HG03342 (cell line): ENCODE results near the gene STUM.
"Not testable (repeated sequence)": the region's sequence is repeated elsewhere in the genome, so short reads cannot be mapped to it uniquely, and the experiment has no call there.

Experiments
- ATAC-seq: cut with Tn5 transposase; IDR thresholded peaks from one replicate; pipeline ENCODE4 v1.9.1; 2021; ENCODE audit warnings: mild to moderate bottlenecking, moderate library complexity; ENCODE audit not compliant: unreplicated experiment

STUM gene

GRCh38 chr1:226579781-226580323 is 31.3 kb downstream of the STUM start:
- ATAC-seq: no peak

- no peak for ATAC-seq
Observed at GRCh38 chr1:226580625-226581270, 32.2 kb downstream of the STUM start.

DNA sequence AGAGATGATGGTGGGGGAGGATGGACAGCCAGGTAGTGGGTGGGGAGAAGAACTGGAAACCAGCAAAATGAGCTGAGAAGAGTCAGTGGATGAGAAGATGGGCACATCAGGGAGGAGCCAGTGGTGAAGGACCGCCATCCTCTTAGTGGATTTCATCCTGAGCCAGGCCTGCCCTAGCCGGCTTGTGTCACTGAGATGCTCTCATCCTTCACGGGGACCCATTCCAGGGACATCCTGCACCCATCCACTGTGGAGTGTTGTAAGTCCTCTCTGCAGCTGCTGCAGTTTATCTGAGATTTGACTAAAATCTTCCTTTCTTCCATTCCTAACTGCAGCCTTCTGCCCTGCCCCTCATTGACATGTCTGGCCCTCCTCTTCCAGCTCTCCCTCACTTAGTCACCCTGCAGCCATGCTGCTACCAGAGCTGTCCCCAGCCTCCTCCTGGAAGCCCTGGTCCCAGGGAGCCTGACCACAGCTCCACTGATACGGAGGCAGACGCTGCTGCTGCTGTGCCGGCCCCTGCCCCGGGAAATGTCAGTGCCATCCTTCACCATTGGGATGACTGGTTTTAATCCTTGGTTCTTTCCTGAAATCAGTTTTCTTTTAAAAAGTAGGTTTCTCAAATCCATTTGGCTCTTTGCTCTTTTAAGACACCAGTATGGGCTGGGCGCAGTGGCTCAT is 33.2 kb downstream of the STUM start:
- no peak for ATAC-seq

DNA sequence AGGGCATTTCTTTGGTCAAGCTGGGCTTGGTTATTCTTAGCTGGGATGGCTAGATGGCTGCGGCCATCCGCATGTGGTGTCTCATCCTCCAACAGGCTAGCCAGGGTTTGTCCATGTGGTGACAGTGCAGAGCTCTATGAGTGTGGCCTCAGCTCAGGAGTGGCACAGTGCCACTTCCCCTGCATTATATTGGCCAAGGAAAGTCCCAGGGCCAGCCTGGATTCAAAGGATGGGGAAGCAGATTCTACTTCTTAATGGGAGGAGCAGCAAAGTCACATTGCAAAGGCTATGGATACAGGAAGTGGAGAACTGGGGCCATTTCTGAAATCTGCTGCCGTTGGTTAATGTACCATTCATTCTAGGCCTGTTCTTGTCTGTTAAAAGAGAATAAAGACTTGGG is 34.4 kb downstream of the STUM start:
- no peak for ATAC-seq

DNA sequence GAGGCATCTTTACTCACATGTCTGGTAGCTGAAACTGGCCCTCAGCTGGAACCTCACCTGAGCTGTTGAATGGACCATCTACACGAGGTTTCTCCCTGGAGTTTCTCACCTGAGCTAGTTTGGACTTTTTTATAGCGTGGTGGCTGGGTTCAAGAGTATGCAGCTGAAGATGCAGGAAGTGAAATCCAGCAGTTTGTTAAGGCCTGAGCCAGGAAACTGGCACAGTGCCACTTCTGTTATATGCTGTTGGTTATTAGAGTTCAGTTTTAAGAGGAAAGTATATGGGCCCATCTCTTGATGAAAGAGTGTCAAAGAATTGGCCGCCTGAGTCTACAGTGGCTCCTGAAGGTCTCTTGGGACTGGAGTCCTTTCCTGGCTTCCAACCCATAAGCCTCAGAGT is 35.6 kb downstream of the STUM start:
- ATAC-seq: no peak

DNA sequence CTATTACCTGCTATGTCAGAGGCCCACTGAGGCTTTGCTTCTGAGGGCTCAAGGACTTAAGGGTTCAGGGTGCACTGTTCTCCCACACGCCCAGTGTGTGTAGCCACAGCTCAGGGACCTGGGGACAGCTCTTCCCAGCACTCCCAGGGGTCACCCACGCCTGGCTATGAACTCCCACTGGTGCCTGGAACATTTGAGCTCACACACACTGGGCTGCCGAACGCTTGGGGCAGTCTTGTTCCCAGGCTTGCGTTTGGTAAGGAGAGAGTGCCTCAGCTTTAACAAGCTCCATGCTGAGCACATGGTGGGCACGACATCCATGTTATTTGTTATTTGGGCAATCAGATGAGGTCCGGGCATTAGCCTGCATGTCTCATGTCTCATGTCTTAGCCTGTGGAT is 37.6 kb downstream of the STUM start:
- ATAC-seq: no peak

DNA sequence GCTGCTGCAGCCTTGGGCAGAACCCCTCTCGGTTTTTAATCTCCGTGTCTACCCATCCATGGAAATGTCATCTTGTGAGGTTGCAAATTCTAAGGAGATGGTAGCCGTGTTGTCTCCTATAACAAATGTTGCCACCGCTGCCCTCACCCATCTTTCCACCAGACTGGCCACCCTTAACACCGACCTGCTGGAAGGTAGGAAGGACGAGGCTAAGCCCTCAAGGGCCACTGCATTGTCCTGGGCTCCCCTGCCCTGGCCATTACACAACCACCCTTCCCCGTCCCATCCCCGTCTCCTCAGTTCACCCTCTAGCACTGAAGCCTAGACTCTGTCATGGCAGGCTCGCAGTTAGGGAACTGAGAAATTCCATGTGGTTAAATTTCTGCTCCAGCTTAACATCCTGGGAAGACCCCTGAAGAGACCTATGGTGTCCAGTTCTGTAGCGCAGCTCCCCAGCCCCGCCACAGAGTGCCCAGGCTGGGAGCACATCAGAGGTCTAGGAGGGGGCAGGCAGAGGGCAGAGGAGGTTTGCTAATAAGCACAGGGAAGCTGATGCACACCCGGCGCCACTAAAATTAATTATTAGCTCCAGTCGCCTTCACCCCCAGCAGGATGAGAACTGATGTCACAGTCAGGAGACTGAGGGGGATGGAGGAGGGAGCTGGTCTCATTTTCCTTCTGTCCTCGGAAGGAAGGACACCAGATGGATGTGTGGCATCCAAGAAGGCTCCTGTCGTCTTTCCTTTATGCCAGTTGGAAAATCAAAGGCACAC is 38.3 kb downstream of the STUM start:
- no peak for ATAC-seq

DNA sequence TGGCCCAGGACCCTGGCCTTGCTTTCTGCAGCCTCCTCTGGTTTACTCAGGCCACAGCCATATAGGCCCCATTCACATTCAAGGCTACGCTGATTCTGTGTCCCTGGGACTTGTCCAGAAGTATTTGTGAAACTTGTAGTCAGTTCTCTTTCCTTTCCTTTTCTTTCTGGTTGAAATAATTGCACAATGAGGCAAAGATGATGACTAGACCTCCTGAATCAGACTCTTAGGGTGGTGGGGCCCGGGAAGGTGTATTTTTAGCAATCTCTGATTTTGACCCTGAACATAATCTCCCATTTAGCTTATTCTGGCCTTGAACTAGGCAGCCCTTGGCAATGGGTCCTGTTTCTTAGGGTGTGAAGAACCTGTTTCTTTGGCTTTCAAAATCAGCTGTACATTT is 39.9 kb downstream of the STUM start:
- ATAC-seq: no peak

DNA sequence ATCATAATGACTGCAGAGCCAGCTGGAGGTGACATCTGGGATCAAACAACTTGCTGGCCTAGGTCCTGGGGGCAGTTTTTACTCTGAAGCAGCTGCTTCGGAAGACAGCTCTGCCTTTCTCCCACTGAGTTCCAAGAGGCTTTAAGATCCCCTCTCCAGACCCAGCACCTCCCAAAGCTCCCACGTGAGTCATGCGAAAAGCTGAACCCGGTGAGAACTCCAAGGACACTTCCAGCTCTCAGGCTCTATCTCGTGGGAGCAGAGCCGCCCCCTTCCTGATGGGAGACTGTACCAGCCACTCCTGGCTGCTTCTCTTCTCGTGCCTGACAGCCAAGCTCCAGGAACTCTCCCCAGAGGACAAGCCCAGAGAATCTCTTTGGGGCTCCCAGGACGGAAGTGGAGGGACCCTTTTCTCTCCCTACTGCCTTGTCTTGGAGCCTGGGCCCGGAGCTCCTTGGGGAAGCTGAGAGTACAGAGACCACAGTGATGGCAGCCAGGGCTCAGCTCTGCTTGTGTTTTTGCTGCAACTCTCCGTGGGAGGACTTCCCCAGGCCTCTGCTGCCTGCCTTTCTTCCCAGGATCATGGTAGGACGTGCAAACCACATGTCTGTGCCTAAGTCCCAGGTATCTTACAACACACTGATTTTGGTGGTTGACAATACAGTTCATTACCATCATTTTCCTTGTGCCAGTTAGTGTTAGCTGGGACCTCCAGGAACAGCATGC is 40.6 kb downstream of the STUM start:
- ATAC-seq: no peak

DNA sequence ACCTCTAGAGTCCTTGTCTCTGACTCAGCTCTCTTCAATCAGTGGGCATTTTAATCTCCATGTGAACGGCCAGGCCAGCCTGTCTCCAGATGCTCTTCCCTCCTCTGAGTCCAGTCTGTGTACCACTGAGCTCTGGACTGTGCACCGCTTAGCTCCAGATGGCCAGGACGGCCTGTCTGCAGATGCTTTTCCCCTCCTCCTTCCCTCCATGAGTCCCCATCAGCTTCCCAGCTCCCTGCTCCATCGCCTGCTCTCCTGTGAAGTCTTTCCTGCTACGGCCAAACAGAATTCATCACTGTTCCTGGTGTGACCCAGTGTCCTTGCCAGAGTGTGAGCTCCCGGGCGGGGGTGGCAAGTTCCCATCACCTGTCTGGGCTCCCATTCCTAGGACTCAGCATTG is 42.0 kb downstream of the STUM start:
- ATAC-seq: no peak

DNA sequence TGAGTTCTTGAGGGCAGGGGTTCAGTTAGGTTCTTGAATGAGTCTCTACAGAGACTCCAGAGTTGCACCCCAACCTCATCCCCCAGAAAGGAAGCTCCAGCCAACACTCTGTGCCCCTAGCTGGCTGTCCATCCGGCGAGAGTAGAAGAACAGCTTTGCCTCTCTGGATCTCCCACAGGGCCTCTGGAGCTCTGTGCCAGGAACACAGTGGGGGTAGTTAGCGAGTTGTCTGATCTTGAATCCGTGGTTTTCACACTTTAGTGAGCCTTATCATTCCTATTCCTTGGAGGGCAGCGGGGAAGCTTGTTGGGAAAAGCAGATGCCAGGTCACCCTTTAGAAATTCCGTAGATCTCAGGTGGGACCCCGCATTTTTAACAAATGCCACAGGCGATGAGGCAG is 45.0 kb downstream of the STUM start:
- ATAC-seq: no peak

DNA sequence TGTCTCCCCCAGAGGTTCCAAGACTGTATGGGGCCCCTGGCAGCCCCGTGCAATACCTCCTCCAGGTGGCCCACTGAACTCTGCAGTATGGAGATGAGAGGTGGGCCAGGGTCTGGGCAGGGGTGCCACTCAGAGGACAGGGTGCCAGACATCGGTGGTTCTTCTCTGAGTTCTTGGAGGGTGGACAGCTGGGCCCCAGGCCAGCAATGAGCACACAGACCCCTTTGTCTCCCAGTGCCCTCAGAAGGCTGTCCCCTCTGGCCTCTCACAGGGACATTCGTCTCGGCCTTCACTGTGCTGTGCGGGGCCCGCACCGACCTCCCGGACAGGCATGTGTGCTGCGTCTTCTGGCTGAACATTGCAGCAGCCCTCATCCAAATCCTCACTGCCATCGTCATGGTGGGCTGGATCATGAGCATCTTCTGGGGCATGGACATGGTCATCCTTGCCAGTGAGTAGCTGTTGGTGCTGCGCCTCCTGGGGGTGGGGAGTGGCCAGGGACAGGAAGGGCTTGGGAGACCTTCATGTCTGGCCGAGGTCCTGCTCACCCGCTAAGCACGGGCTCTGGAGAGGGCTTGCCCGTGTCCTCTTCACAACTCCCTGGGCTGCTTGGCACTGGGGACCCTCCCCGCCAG is 48.1 kb downstream of the STUM start:
- no peak for ATAC-seq

- ATAC-seq: no peak
Observed at GRCh38 chr1:226597616-226598454, 49.3 kb downstream of the STUM start.

- ATAC-seq: no peak
Observed at GRCh38 chr1:226598455-226598849, 49.9 kb downstream of the STUM start.

- ATAC-seq: not testable (repeated sequence)
Observed at GRCh38 chr1:226598955-226599354, 50.4 kb downstream of the STUM start.

DNA sequence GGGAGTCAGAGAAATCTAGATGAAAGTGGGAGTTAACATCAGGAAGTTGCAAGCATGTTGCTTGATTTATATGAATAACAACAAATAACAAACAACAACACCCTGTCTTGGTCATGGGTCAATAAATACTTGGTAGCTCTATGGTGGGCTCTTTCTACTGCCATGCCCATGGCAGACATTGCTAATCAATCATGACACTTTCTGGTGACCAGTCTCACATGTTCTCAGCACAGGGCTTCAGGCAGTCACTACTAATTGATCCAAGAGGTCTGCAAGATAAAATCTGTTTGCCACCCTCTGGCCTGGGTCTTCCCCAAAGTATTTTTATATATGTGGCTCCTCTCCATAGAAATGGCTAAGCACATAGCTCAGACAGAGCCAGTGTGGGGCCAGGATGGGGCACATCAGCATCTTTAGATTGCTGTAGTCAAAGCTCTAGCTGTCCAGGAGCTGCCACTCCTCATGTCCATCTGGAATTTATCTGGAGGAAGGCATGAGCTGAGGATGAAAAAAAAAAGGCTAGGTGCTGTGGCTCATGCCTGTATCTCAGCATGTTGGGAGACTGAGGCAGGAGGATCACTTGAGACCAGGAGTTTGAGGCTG is 51.2 kb downstream of the STUM start:
- ATAC-seq: no peak

DNA sequence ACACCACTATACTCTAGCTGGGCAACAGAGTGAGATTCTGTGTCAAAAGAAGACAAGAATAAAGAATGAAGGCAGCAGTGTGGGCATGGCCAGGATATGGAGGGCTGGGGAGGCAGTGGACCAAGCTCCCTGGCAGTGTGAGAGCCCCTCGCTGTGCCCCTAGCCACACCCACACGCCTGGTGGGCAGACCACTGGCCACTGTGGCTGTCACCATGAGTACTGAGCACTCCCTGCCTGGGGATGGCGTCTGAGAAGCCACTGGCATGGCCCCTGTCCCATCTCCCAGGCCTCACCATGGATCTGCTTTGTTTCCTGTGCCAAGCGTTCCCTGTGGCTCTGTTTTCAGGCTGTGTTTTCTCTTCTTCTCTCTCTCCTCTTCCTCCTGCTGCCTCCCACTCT is 51.7 kb downstream of the STUM start:
- ATAC-seq: no peak

DNA sequence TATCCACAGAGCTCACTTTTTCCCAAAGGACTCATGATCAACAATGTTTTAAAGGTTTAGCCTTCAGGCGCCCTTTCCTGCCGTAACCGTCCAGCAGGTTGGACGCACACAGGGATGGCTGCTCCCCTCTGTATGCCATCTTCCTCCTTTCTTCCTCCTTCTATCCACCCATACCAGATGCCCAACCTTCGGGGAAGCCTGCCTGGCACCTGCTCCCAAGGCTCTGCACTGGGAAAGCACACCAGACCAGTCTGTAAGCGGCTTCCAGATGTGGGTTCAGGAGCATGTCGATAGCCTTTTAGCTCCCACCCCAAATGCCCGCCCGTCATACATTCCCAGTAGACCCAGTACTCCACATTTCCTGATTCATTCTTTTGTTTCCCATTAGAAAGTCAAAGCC is 52.9 kb downstream of the STUM start:
- no peak for ATAC-seq
